Right lobe of liver (tissue), 4 donors: ENCODE measurements around the gene TSPAN13.

ENCODE experiments used
- POLR2A ChIP-seq: fragments of 450-650 bp; IDR thresholded peaks from one replicate; pipeline ENCODE4 v1.6.1; 2017; ENCODE audit warnings: antibody characterized with exemption, mild to moderate bottlenecking
- TF ChIP-seq, protein P1 (sequence below), 4 donors: fragments of 200-600 bp in 3 of 4; fragments of 450-650 bp in 1 of 4; IDR thresholded peaks; one replicate each; pipeline versions ENCODE4 v1.5.1 to v1.8.0; 2016 to 2022; ENCODE audit warnings: antibody characterized with exemption in 4 of 4, mild to moderate bottlenecking in 2 of 4
- donor health status: DM: no; HTN: no; CAD: no.
- donor health status: DM: no; HTN: no; CAD: no.
- donor health status: DM: no; HTN: yes; CAD: no.

DNA sequence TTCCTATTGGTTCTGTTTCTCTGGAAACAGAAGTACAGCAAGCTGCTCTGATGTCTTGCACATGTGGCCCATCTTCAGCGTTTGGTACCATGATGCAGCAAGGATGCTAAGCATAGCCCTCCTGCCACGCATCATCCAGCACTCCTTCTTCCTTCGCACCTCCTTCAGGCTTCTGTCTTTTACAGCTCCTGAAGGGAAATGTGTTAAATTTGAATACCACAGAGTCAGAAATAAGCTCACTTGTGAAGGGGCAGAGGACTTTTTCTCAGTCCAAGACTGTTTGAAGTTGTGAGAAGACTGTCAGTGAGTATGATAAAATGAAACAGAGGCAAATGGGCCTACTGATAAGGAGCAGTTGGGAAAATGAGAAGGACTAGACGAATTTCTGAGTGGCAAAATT is 20.7 kb downstream of the TSPAN13 start:
- TF ChIP-seq, protein P1, sequence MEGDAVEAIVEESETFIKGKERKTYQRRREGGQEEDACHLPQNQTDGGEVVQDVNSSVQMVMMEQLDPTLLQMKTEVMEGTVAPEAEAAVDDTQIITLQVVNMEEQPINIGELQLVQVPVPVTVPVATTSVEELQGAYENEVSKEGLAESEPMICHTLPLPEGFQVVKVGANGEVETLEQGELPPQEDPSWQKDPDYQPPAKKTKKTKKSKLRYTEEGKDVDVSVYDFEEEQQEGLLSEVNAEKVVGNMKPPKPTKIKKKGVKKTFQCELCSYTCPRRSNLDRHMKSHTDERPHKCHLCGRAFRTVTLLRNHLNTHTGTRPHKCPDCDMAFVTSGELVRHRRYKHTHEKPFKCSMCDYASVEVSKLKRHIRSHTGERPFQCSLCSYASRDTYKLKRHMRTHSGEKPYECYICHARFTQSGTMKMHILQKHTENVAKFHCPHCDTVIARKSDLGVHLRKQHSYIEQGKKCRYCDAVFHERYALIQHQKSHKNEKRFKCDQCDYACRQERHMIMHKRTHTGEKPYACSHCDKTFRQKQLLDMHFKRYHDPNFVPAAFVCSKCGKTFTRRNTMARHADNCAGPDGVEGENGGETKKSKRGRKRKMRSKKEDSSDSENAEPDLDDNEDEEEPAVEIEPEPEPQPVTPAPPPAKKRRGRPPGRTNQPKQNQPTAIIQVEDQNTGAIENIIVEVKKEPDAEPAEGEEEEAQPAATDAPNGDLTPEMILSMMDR (IDR thresholded peaks at IDR 0.05) = no peak
- TF ChIP-seq POLR2A = no peak
